Colonic mucosa (tissue), 4 donors: ENCODE data around the gene KCNIP2. TPM values are rescaled to one million over a fixed set of nuclear protein-coding genes. Genes with fewer than 3 reads are reported as not detected.
A peak's percentile ranks its signal among the peaks of the same experiment; 100 is the strongest.

Experiments used
- DNase-seq: peaks from one replicate; pipeline ENCODE4 v3.0.0-alpha.2; 2020
- H3K27ac ChIP-seq: fragments of 200-600 bp; one replicate; pipeline ENCODE4 v1.8.0; 2021
- H3K27me3 ChIP-seq: fragments of 200-600 bp; one replicate; pipeline ENCODE4 v1.8.0; 2021
- H3K36me3 ChIP-seq: fragments of 200-600 bp; one replicate; pipeline ENCODE4 v1.8.0; 2021
- H3K4me1 ChIP-seq: fragments of 200-600 bp; one replicate; pipeline ENCODE4 v1.8.0; 2021; ENCODE audit warnings: mild to moderate bottlenecking
- H3K4me3 ChIP-seq: fragments of 200-600 bp; one replicate; pipeline ENCODE4 v1.8.0; 2021
- H3K9ac ChIP-seq, 2 donors: one replicate each; pipeline ENCODE4 v1.7.0; 2013; ENCODE audit warnings: control low read depth in 2 of 2, low read depth in 2 of 2, low read length in 2 of 2
- H3K9me3 ChIP-seq: fragments of 200-600 bp; one replicate; pipeline ENCODE4 v1.8.0; 2021
- CTCF ChIP-seq: fragments of 200-600 bp; IDR thresholded peaks from one replicate; pipeline ENCODE4 v1.8.0; 2022; ENCODE audit warnings: antibody characterized with exemption, mild to moderate bottlenecking
- intact Hi-C: fragments of 100-400 bp; cut with DNase I; formaldehyde crosslinking; loops from one replicate; pipeline ENCODE4 v1.14.1; 2022
- total RNA-seq, 2 donors: library from RNA; stranded (reverse); fragmentation: NEBNext Ultra II Directional in 1 of 2; extraction: Animal tissue kit (Norgen Biotek cat#: 25700) in 1 of 2; gene quantifications; one replicate each; pipeline ENCODE4 v1.2.1, GENCODE V29; 2021
- donor health status: healthy.
- donor health status: DM: no; HTN: no; CAD: no.
- donor health status: DM: no; HTN: no; CAD: no.

The KCNIP2 gene
- total RNA-seq, 2 donors from 2014 or later: 1.5 to 2.8 TPM

GRCh38 chr10:101778151-101778780 lies 65.3 kb downstream of the KCNIP2 start:
- intact Hi-C loops: loop anchor here (10.0 kb wide), 1 partner anchor 563 kb away; no protein-coding TSS in a partner anchor
- peak overlapping the region; percentile 41 for H3K4me3 ChIP-seq
- no peaks in the 10 kb centered on the region for H3K36me3 ChIP-seq
- peaks cover 20% of the 10 kb centered on the region for H3K4me1 ChIP-seq
- no peak for DNase-seq
- H3K27me3 ChIP-seq: peaks cover 30% of the 10 kb centered on the region
- no peak overlapping the region for H3K9ac ChIP-seq
- H3K27ac ChIP-seq: no peak overlapping the region
- TF ChIP-seq CTCF: no peak
- H3K9me3 ChIP-seq: no peaks in the 10 kb centered on the region

DNA sequence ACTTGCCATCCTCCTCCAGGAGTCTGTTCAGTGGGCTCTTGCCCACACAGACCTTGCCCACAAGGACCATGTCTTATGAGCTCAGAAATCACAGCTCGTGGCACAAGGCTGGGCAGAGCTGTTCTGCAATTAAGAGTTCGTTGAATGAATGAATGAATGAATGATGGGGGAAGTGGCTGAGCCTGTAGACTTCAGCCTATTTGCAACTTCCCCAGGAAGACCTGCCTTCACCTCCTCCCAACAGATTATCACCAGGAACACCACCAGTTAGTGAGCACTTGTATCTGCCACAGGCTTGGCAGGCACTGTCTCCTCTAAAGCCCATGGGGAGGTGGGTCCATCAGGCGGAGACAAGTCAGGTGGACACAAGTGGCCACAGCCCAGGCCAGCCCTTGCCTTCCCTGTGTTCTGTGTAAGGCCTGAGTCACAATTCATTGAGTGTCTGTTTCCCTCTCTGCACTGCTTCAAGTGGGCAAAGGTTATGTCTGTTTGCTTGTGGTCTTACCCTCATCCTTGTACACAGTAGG lies 65.9 kb downstream of the KCNIP2 start:
- peaks cover 35% of the 10 kb centered on the region for H3K27me3 ChIP-seq

GRCh38 chr10:101776161-101776817 lies 67.3 kb downstream of the KCNIP2 start:
- Histone ChIP-seq H3K4me3 (no peak overlapping the region), H3K4me1 (peaks cover 14% of the 10 kb centered on the region), H3K9me3 (no peaks in the 10 kb centered on the region), H3K9ac (no peak overlapping the region), H3K27me3 (peaks cover 42% of the 10 kb centered on the region), H3K36me3 (no peaks in the 10 kb centered on the region), H3K27ac (no peak overlapping the region)
- DNase-seq: no peak
- no peak for TF ChIP-seq CTCF
- intact Hi-C loops: loop anchor here (10.0 kb wide), 1 partner anchor 561 kb away; no protein-coding TSS in a partner anchor

More for the DNA sequence above, 65.9 kb downstream of the KCNIP2 start:
- H3K36me3 ChIP-seq: no peaks in the 10 kb centered on the region
- DNase-seq: no peak
- H3K4me1 ChIP-seq: peaks cover 19% of the 10 kb centered on the region
- no peak for TF ChIP-seq CTCF
- no peak overlapping the region for H3K27ac ChIP-seq
- H3K9me3 ChIP-seq: no peaks in the 10 kb centered on the region
- H3K9ac ChIP-seq: no peak overlapping the region
- intact Hi-C loops: loop anchor here (10.0 kb wide), 1 partner anchor 563 kb away; no protein-coding TSS in a partner anchor
- H3K4me3 ChIP-seq: no peak overlapping the region

Other genes starting within 250 kb of the KCNIP2 start
- gene FBXW4, start 148.6 kb downstream of the KCNIP2 start, total RNA-seq: 10 to 100 TPM; 42.5 to 60.7 TPM
- not detected for gene FGF8, start 67.7 kb downstream of the KCNIP2 start, total RNA-seq
- gene NPM3, start 60.4 kb downstream of the KCNIP2 start, total RNA-seq: 10 to 100 TPM; 14.6 to 73.6 TPM
- gene OGA, start 25.4 kb downstream of the KCNIP2 start, total RNA-seq: 10 to 100 TPM; 70.4 to 77.8 TPM
- gene ARMH3, start 212.4 kb upstream of the KCNIP2 start, total RNA-seq: 10 to 100 TPM; 25.1 to 31.3 TPM
- gene HPS6, start 221.5 kb upstream of the KCNIP2 start, total RNA-seq: 10 to 100 TPM; 21.9 to 26.6 TPM